GM12878 (cell line): Measurements from ENCODE around the gene CHAT. TPM values are rescaled to one million over a fixed set of nuclear protein-coding genes. Genes with fewer than 3 reads are reported as not detected.

Experiments
- ATAC-seq: fragments of 200-7000 bp; cut with Tn5 transposase; 3 replicates; pipeline ENCODE4 v1.9.1; 2020; ENCODE audit warnings: mild to moderate bottlenecking, moderate library complexity
- BruUV-seq: library from RNA; stranded (reverse); fragments of 400-500 nt; replicated peaks from 2 replicates; lab custom pipeline; 2021; lab: Mats Ljungman, UMichigan
- CTCF ChIA-PET: fragments of 300-600 bp; sonication (Branson Sonifier 250); formaldehyde crosslinking; extraction: SDS; loops from one replicate; lab custom pipeline; 2021; ENCODE audit warnings: inconsistent platforms; lab: Yijun Ruan, JAX
- POLR2A ChIA-PET: fragments of 350-600 bp; formaldehyde crosslinking; extraction: SDS; loops from one replicate; lab custom pipeline; 2021; ENCODE audit warnings: inconsistent platforms; lab: Charles Lee
- RAD21 ChIA-PET: fragments of 300-600 bp; sonication (Branson Sonifier 250); formaldehyde crosslinking; loops from one replicate; lab custom pipeline; 2023; ENCODE audit warnings: antibody characterized with exemption; ENCODE audit not compliant: unreplicated experiment; lab: Charles Lee
- SMC1A ChIA-PET: fragments of 300-600 bp; sonication (Branson Sonifier 250); formaldehyde crosslinking; loops from one replicate; lab custom pipeline; 2023; ENCODE audit not compliant: unreplicated experiment, uncharacterized antibody; lab: Charles Lee
- DNase-seq: peaks from one replicate; pipeline ENCODE4 v3.0.0-alpha.2; 2011; ENCODE audit warnings: low read depth, low spot score
- FAIRE-seq: peaks from 3 replicates; lab custom pipeline; 2011; peaks lifted over from hg19 to GRCh38; lab: Jason Lieb, UNC
- H2AFZ ChIP-seq: 2 replicates; pipeline ENCODE4 v1.6.0; 2011; ENCODE audit warnings: low read depth, low read length, control low read depth; ENCODE audit not compliant: control insufficient read depth
- H3K27ac ChIP-seq: 2 replicates; pipeline ENCODE4 v1.5.1; 2011; ENCODE audit warnings: control low read depth; ENCODE audit not compliant: control insufficient read depth, insufficient read depth
- H3K27me3 ChIP-seq, 2 experiments: replicated peaks in 1 of 2; 2 replicates each; pipeline versions ENCODE4 v1.6.0 to v1.6.1; 2011; ENCODE audit warnings: low read length in 1 of 2; ENCODE audit not compliant: control insufficient read depth in 2 of 2, insufficient read depth in 2 of 2
- H3K36me3 ChIP-seq, 2 experiments: 2 replicates each; pipeline ENCODE4 v1.5.1; 2011; ENCODE audit warnings: low read length in 1 of 2; ENCODE audit not compliant: control insufficient read depth in 2 of 2, insufficient read depth in 2 of 2
- H3K4me1 ChIP-seq: 2 replicates; pipeline ENCODE4 v1.6.1; 2011; ENCODE audit warnings: mild to moderate bottlenecking, low read length, moderate library complexity, mixed read lengths; ENCODE audit not compliant: control insufficient read depth, insufficient read depth
- H3K4me2 ChIP-seq: 2 replicates; pipeline ENCODE4 v1.6.0; 2011; ENCODE audit warnings: control low read depth; ENCODE audit not compliant: control insufficient read depth, insufficient read depth
- H3K4me3 ChIP-seq: fragments of 200-600 bp; sonication (generic); 2 replicates; pipeline ENCODE4 v1.5.1; 2016
- H3K79me2 ChIP-seq: 2 replicates; pipeline ENCODE4 v1.6.0; 2011; ENCODE audit warnings: low read length; ENCODE audit not compliant: control insufficient read depth, insufficient read depth
- H3K9ac ChIP-seq: 2 replicates; pipeline ENCODE4 v1.8.0; 2011; ENCODE audit warnings: low read length, control low read depth, mixed read lengths; ENCODE audit not compliant: control insufficient read depth, insufficient read depth
- H3K9me3 ChIP-seq: replicated peaks from 3 replicates; pipeline ENCODE4 v1.5.1; 2011; ENCODE audit warnings: mild to moderate bottlenecking, low read length; ENCODE audit not compliant: control insufficient read depth, insufficient read depth
- H4K20me1 ChIP-seq: 2 replicates; pipeline ENCODE4 v1.6.0; 2011; ENCODE audit not compliant: control insufficient read depth, insufficient read depth
- ATF7 ChIP-seq: fragments of 450-650 bp; IDR thresholded peaks from 2 replicates; pipeline ENCODE4 v1.6.1; 2016; ENCODE audit warnings: low read depth, mild to moderate bottlenecking
- CHD1 ChIP-seq: IDR thresholded peaks from 2 replicates; pipeline ENCODE4 v1.6.1; 2012; ENCODE audit warnings: low read depth, low read length, improper control_type of control experiment
- EED ChIP-seq: sonication (generic); IDR thresholded peaks from 2 replicates; pipeline ENCODE4 v1.6.1; 2016; ENCODE audit warnings: antibody characterized with exemption, low read depth
- HCFC1 ChIP-seq: fragments of 150-350 bp; IDR thresholded peaks from 2 replicates; pipeline ENCODE4 v1.6.1; 2014; ENCODE audit warnings: low read length
- HSF1 ChIP-seq: fragments of 150-350 bp; IDR thresholded peaks from 2 replicates; pipeline ENCODE4 v1.6.1; 2014; ENCODE audit warnings: mild to moderate bottlenecking, low read depth, low read length
- JUNB ChIP-seq: IDR thresholded peaks from 2 replicates; pipeline ENCODE4 v1.6.1; 2016; ENCODE audit warnings: antibody characterized with exemption, mild to moderate bottlenecking
- JUND ChIP-seq: IDR thresholded peaks from 2 replicates; pipeline ENCODE4 v1.6.1; 2012; ENCODE audit warnings: low read depth, mild to moderate bottlenecking, low read length, improper control_type of control experiment, moderate library complexity
- NFYA ChIP-seq: IDR thresholded peaks from 2 replicates; pipeline ENCODE4 v1.6.1; 2011; ENCODE audit warnings: low read depth, mild to moderate bottlenecking, low read length, improper control_type of control experiment, borderline replicate concordance
- NR2F1 ChIP-seq: fragments of 450-650 bp; conservative IDR thresholded peaks from 2 replicates; pipeline ENCODE4 v1.6.1; 2017; ENCODE audit warnings: mild to moderate bottlenecking
- RUNX3 ChIP-seq: IDR thresholded peaks from 2 replicates; pipeline ENCODE4 v1.6.1; 2012; ENCODE audit warnings: low read length, inconsistent platforms
- SMARCA5 ChIP-seq: fragments of 450-650 bp; IDR thresholded peaks from 2 replicates; pipeline ENCODE4 v1.6.1; 2017; ENCODE audit warnings: mild to moderate bottlenecking
- ZNF384 ChIP-seq: IDR thresholded peaks from 2 replicates; pipeline ENCODE4 v1.6.1; 2012; ENCODE audit warnings: low read depth, mild to moderate bottlenecking, low read length, improper control_type of control experiment, borderline replicate concordance
- ZZZ3 ChIP-seq: IDR thresholded peaks from 2 replicates; pipeline ENCODE4 v1.6.1; 2011; ENCODE audit warnings: low read depth; ENCODE audit not compliant: control insufficient read depth, insufficient read length
- WGBS: methylation state at CpG from one replicate; pipeline ENCODE4 v1.1.6; 2016; ENCODE audit warnings: low lambda C conversion rate; ENCODE audit not compliant: insufficient replicate concordance, insufficient coverage; ENCODE audit errors: missing lambda C conversion rate; 5-methylcytosine and 5-hydroxymethylcytosine counted together
- in situ Hi-C: fragments of 300-500 bp; cut with MboI; formaldehyde crosslinking; loops from 9 replicates; pipeline ENCODE4 v1.14.3; 2018; ENCODE audit warnings: mixed read lengths
- intact Hi-C: fragments of 100-400 bp; cut with micrococcal nuclease; formaldehyde crosslinking; loops from one replicate; pipeline ENCODE4 v1.14.2; 2022; ENCODE audit not compliant: unreplicated experiment
- polyA plus RNA-seq, 11 experiments: library from polyadenylated mRNA; depleted of rRNA in 4 of 11; unstranded in 6 of 11; stranded (reverse) in 5 of 11; fragments of >200 nt; fragmentation: Nextera tagmentation in 4 of 11; fragmentation: Illumina TruSeq in 1 of 11; extraction: Ambion mirVana in 4 of 11; extraction: Trizol in 1 of 11; gene quantifications; 1 replicate in 1 of 11; 2 replicates in 10 of 11; pipeline versions ENCODE4 v1.2.1 to v1.2.3, GENCODE V29; 2011 to 2016; ENCODE audit warnings: inconsistent platforms in 2 of 11, missing spikeins in 2 of 11, low read depth in 1 of 11
- total RNA-seq, 4 experiments: library from RNA; depleted of rRNA in 3 of 4; stranded (reverse); fragments of >200 nt in 3 of 4; fragmentation: Illumina TruSeq in 1 of 4; extraction: Trizol in 1 of 4; gene quantifications; 2 replicates each; pipeline versions ENCODE4 v1.2.1 to v1.2.3, GENCODE V29; 2013 to 2021
- TF ChIP-seq, protein P1 (sequence below): fragments of 450-650 bp; IDR thresholded peaks from 2 replicates; pipeline ENCODE4 v1.6.1; 2017; ENCODE audit warnings: mild to moderate bottlenecking, moderate library complexity

CHAT gene
- total and polyA plus RNA-seq, 10 of the 15 experiments (the other 5 are each of a cell fraction or from before 2014, with no cell fraction given) = not detected

- in situ Hi-C loops (no loop called here), intact Hi-C loops (no loop called here)
- BruUV-seq = no TSS peak
- no peak for ATAC-seq
- Histone ChIP-seq H3K9me3 (no peaks in the 10 kb centered on the region), H3K4me1 (no peaks in the 10 kb centered on the region), H3K9ac (no peak overlapping the region), H3K27ac (no peak overlapping the region), H3K79me2 (no peaks in the 10 kb centered on the region), H3K4me3 (no peak overlapping the region), H3K27me3 (peaks cover 0 to 1% of the 10 kb centered on the region in 2 experiments; a peak in 2 of 4 replicates), H2AFZ (no peak overlapping the region), H4K20me1 (no peaks in the 10 kb centered on the region), H3K36me3 (no peaks in the 10 kb centered on the region), H3K4me2 (no peak overlapping the region)
- ChIA-PET CTCF (no interaction called here), POLR2A (no interaction called here), SMC1A (no interaction called here), RAD21 (no interaction called here)
- WGBS = 0% methylated on average over 2 of the region's 2 CpGs
- TF ChIP-seq NFYA (no peak), ZNF384 (no peak), HCFC1 (no peak), HSF1 (no peak), RUNX3 (no peak), JUNB (no peak), EED (no peak), JUND (no peak), CHD1 (no peak), NR2F1 (no peak), ZZZ3 (no peak), ATF7 (no peak), SMARCA5 (no peak)
- TF ChIP-seq, protein P1, sequence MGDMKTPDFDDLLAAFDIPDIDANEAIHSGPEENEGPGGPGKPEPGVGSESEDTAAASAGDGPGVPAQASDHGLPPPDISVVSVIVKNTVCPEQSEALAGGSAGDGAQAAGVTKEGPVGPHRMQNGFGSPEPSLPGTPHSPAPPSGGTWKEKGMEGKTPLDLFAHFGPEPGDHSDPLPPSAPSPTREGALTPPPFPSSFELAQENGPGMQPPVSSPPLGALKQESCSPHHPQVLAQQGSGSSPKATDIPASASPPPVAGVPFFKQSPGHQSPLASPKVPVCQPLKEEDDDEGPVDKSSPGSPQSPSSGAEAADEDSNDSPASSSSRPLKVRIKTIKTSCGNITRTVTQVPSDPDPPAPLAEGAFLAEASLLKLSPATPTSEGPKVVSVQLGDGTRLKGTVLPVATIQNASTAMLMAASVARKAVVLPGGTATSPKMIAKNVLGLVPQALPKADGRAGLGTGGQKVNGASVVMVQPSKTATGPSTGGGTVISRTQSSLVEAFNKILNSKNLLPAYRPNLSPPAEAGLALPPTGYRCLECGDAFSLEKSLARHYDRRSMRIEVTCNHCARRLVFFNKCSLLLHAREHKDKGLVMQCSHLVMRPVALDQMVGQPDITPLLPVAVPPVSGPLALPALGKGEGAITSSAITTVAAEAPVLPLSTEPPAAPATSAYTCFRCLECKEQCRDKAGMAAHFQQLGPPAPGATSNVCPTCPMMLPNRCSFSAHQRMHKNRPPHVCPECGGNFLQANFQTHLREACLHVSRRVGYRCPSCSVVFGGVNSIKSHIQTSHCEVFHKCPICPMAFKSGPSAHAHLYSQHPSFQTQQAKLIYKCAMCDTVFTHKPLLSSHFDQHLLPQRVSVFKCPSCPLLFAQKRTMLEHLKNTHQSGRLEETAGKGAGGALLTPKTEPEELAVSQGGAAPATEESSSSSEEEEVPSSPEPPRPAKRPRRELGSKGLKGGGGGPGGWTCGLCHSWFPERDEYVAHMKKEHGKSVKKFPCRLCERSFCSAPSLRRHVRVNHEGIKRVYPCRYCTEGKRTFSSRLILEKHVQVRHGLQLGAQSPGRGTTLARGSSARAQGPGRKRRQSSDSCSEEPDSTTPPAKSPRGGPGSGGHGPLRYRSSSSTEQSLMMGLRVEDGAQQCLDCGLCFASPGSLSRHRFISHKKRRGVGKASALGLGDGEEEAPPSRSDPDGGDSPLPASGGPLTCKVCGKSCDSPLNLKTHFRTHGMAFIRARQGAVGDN = no peak
- no peak for DNase-seq
- no peak for FAIRE-seq
These were observed 52.3 kb downstream of the CHAT start for GRCh38 chr10:49666054-49666615.
